Tibial artery (tissue), 4 donors: ENCODE data around the gene MMEL1.

Experiments
- DNase-seq, 2 donors: peaks; one replicate each; pipeline ENCODE4 v3.0.0-alpha.2; 2019
- H3K27ac ChIP-seq, 2 donors: fragments of 200-600 bp; sonication (generic) in 1 of 2; 1 replicate in 1 of 2; 2 replicates in 1 of 2; pipeline ENCODE4 v1.5.1; 2018 to 2019; ENCODE audit warnings: mild to moderate bottlenecking in 1 of 2
- H3K27me3 ChIP-seq, 2 donors: fragments of 200-600 bp; sonication (generic) in 1 of 2; one replicate each; pipeline versions ENCODE4 v1.5.1 to v1.6.0; 2016 to 2019
- H3K36me3 ChIP-seq, 3 donors: fragments of 200-600 bp; sonication (generic) in 2 of 3; one replicate each; pipeline ENCODE4 v1.5.1; 2016 to 2019; ENCODE audit warnings: mild to moderate bottlenecking in 2 of 3
- H3K4me1 ChIP-seq, 4 donors: fragments of 200-600 bp; sonication (generic) in 2 of 4; 1 replicate in 3 of 4; 2 replicates in 1 of 4; pipeline ENCODE4 v1.5.1; 2016 to 2019
- H3K4me3 ChIP-seq, 2 donors: fragments of 200-600 bp; sonication (generic) in 1 of 2; 1 replicate in 1 of 2; 2 replicates in 1 of 2; pipeline ENCODE4 v1.5.1; 2018 to 2019; ENCODE audit warnings: mild to moderate bottlenecking in 2 of 2
- H3K9me3 ChIP-seq, 3 donors: fragments of 200-600 bp; sonication (generic) in 1 of 3; one replicate each; pipeline ENCODE4 v1.5.1; 2016 to 2019
- CTCF ChIP-seq, 2 experiments: fragments of 200-600 bp in 1 of 2; fragments of 450-650 bp in 1 of 2; IDR thresholded peaks; one replicate each; pipeline ENCODE4 v1.5.1; 2017 to 2019; ENCODE audit warnings: antibody characterized with exemption in 2 of 2, mild to moderate bottlenecking in 1 of 2, moderate library complexity in 1 of 2
- intact Hi-C: fragments of 100-400 bp; cut with DNase I; formaldehyde crosslinking; loops from one replicate; pipeline ENCODE4 v1.15.0; 2023; ENCODE audit warnings: low total_unique reads

MMEL1 gene

DNA sequence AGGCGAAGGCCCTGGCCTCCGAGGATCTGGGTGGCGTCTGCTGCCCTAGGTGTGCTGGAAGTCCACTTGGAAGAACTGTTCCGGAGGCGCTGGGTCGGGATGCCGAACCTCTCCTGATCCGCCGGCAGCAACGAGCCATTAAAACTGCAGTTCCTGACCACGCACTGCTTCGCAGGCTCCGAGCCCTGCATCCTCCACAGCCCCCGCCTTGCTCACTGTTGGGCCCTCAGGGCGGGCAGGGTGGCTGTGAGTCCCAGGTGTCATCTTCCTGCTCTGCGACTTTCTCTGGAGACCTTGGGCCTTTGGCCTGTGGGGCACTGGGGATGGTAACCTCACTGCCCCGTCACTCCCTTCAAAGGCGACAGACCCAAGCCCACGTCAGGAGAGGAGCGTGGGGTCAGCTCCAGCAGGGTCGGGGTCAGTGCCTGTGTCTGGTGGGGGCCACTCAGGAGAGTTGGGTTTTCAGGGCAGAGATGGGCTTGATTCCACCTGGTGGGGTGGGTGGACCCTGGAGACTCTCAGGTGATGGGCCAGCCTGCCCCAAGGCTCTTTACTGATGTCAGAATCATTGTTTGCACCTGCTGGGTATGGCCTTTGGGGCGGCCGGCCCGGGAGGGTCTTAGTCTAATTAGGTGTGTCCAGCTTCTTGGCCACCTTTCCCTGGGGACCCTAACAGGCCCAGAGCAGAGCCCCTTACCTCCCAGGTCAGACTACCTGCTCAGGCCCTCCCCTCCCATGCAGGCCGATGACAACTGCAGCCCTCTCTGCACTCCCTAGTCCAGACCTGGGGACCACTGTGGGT, 43.2 kb downstream of the MMEL1 start:
- Histone ChIP-seq H3K4me3 (no peak overlapping the region), H3K4me1 (peaks cover 5 to 46% (median 19%) of the 10 kb centered on the region in 4 donors), H3K36me3 (peaks cover 0 to 13% (median 0%) of the 10 kb centered on the region in 3 donors), H3K27me3 (peaks cover 0 to 40% of the 10 kb centered on the region in 2 donors), H3K9me3 (no peaks in the 10 kb centered on the region), H3K27ac (no peak overlapping the region)
- no peak for TF ChIP-seq CTCF (IDR thresholded peaks at IDR 0.05)
- DNase-seq: no peak
- intact Hi-C loops: loop anchor here (10.0 kb wide), 1 partner anchor 175 kb away; the partner anchor contains the start of gene PEX10

GRCh38 chr1:2588661-2589430, 44.0 kb downstream of the MMEL1 start:
- H3K36me3 ChIP-seq: peaks cover 0 to 13% (median 0%) of the 10 kb centered on the region in 3 donors
- no peak for DNase-seq
- H3K4me1 ChIP-seq: peaks cover 5 to 42% (median 19%) of the 10 kb centered on the region in 4 donors
- peaks cover 0 to 32% of the 10 kb centered on the region in 2 donors for H3K27me3 ChIP-seq
- H3K4me3 ChIP-seq: no peak overlapping the region
- H3K9me3 ChIP-seq: no peaks in the 10 kb centered on the region
- TF ChIP-seq CTCF (IDR thresholded peaks at IDR 0.05): no peak
- intact Hi-C loops: loop anchor here (10.0 kb wide), 1 partner anchor 174 kb away; the partner anchor contains the start of gene PEX10
- H3K27ac ChIP-seq: no peak overlapping the region

DNA sequence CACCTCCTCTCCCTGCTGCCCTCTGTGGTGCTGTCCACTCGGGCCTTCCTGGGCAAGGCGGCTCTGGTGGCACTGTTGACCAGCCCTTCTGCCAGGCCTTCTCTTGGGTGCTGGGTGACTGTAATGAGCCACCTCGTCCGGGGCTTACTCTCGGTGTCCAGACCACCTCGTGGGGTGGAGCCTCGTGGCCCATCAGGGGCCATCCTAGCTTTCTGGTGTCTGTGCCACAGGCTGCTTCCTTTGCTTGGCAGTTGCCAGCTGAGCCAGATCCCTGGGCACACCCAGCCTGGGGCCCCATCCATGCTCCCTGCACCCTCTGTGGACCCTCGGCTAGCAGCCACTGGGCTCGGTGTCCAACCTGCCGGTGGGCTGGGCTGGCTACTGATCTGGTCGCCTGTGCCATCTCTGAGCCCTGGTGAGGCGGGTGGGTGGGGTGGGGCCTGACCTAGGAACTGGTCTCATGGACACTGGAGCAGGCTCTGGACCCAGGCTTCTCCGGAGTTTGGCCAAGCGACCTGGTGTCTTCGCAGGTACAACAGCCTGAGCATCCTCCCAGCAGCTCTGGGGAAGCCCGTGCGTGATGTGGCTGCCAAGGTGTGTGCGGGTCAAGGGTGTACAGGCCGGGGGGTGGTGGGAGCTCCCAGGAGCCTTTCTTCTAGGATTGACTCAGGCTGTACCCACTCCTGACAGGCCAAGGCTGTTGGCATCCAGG, 44.8 kb downstream of the MMEL1 start:
- Histone ChIP-seq H3K27me3 (peaks cover 0 to 24% of the 10 kb centered on the region in 2 donors), H3K27ac (no peak overlapping the region), H3K9me3 (no peaks in the 10 kb centered on the region), H3K36me3 (peaks cover 0 to 13% (median 0%) of the 10 kb centered on the region in 3 donors), H3K4me1 (peaks cover 5 to 39% (median 19%) of the 10 kb centered on the region in 4 donors), H3K4me3 (no peak overlapping the region)
- DNase-seq: no peak
- intact Hi-C loops: loop anchor here (2.0 to 10.0 kb wide), 2 partner anchors 55 to 173 kb away; partner anchors contain the start of gene PEX10
- TF ChIP-seq CTCF (IDR thresholded peaks at IDR 0.05): no peak

DNA sequence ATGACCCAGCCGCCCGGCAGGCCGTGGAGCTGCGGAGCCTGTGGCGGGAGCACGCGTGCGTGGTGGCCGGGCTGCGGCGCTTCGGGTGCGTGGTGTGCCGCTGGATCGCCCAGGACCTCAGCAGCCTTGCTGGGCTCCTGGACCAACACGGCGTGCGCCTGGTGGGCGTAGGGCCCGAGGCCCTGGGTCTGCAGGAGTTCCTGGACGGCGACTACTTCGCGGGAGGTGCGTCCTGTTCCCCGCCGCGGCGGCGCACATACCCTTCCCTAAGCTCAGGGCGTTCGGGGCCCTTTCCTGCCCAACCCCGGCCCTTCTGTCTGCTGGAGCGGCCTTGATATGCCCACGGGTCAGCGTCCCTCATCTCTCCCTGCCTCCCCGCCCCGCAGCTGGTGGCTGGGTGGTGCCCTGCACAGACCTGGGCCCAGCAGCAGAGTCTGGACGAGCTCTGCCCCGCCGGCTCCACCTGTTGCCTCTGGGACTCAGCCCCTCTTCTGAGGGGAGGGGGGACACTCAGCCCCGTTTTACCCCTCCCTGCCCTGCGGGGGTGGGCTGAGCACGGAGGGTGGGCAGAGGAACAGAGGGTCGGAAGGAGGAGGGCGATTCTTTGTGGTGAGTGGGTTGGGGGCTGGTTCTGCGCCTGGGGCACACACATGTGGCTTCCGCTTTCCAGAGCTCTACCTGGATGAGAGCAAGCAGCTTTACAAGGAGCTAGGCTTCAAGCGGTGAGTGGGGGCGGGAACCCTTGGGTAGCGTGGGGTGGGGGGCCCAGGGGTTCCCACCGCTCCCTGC, 45.6 kb downstream of the MMEL1 start:
- H3K36me3 ChIP-seq: peaks cover 0 to 13% (median 0%) of the 10 kb centered on the region in 3 donors
- intact Hi-C loops: loop anchor here (2.0 to 10.0 kb wide), 2 partner anchors 56 to 172 kb away; partner anchors contain the start of gene PEX10
- H3K4me1 ChIP-seq: peaks cover 5 to 37% (median 19%) of the 10 kb centered on the region in 4 donors
- H3K4me3 ChIP-seq: peak overlapping the region; percentile 93 to 98
- DNase-seq: no peak
- peak overlapping the region; percentile 51 to 98 for H3K27ac ChIP-seq
- H3K27me3 ChIP-seq: peaks cover 0 to 17% of the 10 kb centered on the region in 2 donors
- TF ChIP-seq CTCF (IDR thresholded peaks at IDR 0.05): no peak
- no peaks in the 10 kb centered on the region for H3K9me3 ChIP-seq
